NB4 (cell line): ENCODE data around the gene TMEM184B.

Experiments
- MAX ChIP-seq: IDR thresholded peaks from 2 replicates; pipeline ENCODE4 v1.6.1; 2011; ENCODE audit warnings: low read depth, low read length
- MYC ChIP-seq: IDR thresholded peaks from 2 replicates; pipeline ENCODE4 v1.6.1; 2011; ENCODE audit warnings: low read depth, low read length
- POLR2A ChIP-seq: IDR thresholded peaks from 2 replicates; pipeline ENCODE4 v1.6.1; 2011; ENCODE audit warnings: mild to moderate bottlenecking; ENCODE audit not compliant: insufficient read length; ENCODE audit errors: extremely low read depth
- TF ChIP-seq, protein P1 (sequence below): IDR thresholded peaks from one replicate; pipeline ENCODE4 v1.5.1; 2012; ENCODE audit warnings: low read depth, low read length

- TF ChIP-seq, protein P1, sequence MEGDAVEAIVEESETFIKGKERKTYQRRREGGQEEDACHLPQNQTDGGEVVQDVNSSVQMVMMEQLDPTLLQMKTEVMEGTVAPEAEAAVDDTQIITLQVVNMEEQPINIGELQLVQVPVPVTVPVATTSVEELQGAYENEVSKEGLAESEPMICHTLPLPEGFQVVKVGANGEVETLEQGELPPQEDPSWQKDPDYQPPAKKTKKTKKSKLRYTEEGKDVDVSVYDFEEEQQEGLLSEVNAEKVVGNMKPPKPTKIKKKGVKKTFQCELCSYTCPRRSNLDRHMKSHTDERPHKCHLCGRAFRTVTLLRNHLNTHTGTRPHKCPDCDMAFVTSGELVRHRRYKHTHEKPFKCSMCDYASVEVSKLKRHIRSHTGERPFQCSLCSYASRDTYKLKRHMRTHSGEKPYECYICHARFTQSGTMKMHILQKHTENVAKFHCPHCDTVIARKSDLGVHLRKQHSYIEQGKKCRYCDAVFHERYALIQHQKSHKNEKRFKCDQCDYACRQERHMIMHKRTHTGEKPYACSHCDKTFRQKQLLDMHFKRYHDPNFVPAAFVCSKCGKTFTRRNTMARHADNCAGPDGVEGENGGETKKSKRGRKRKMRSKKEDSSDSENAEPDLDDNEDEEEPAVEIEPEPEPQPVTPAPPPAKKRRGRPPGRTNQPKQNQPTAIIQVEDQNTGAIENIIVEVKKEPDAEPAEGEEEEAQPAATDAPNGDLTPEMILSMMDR: no peak
- TF ChIP-seq POLR2A: no peak
- TF ChIP-seq MAX: no peak
- no peak for TF ChIP-seq MYC
These were observed 11.8 kb downstream of the TMEM184B start for GRCh38 chr22:38260761-38261681.
